ENCODE data around the gene GJB6.

GJB6 gene

DNA sequence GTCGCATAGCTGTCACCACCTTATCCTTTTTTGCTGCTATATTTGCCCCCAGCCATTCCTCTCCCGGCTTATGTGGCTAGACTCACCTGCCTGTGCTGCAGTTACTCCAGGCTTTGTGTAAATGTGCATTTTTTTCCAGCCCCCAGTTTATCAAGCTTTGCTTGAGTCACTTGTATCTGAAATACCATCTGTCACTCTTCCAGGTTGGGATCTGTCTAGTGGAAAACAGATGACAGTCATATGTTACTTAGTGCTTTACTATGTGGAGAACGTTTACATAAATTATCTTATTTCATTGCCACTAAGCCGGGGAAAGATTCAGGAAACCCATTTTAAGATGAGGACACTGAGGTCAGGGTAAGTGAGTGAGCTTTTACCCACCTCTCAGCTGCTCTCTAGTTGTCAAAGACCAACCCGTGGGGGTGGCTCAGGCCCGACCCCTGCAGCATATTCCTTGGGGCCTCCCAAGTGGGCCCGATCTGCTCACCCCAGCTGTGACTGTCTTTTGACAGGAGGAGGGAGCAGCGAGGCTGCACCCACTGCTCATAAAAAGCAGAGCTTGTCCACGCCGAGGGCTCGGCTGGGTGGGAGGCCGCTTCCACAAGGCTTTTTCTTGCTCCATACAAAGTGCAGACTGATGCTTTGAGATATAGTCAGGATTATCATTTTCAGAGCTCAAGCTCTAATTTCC, 46.6 kb downstream of the GJB6 start:
- DNase-seq (ENCODE audit: low read depth) = no peak

DNA sequence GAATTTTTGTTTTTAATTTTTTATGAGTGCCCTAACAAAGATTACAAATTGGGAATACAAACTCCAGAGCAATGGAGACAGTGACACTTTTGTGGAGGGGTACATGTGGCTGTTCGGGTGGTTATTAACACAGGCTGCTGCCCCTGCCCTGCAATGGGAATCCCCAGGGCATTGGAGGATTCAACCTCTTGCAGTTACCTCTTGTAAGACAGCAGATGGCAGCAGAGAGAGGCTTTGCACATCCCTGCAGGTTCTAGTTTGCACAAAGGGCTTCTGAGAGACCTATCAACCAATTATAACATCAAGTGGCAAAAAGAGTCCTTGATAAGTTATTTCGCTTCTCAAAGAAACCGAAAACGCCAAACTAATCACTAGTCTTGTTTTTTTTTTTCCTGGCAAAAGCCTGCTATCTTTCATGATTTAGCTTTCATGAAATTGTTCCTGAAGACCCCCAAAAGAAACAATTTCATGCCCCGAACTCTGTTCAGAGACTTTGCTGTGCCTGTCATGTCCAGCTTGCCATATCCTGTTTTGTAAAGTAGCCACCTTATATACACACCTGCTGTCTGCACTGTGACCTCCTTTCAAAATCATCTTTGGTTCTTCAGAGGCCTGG, 49.8 kb downstream of the GJB6 start:
- DNase-seq (ENCODE audit: low read depth) = no peak

DNA sequence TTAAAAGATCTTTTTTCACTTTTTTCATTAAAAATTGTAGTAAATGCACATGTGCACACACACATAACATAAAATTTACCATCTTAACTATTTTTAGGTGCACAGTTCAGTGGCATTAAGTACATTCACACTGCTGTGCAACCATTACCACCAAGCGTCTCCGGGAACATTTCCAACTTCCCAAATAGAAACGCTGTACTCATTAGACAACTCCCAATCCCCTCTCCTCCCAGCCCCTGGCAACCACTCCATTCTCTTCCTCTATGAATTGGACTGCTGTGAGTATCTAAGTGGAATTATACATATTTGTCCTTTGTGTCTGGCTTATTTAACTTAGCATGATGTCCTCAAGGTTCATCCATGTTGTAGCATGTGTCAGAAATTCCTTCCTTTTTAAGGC, 50.9 kb downstream of the GJB6 start:
- DNase-seq (ENCODE audit: low read depth) = no peak

DNA sequence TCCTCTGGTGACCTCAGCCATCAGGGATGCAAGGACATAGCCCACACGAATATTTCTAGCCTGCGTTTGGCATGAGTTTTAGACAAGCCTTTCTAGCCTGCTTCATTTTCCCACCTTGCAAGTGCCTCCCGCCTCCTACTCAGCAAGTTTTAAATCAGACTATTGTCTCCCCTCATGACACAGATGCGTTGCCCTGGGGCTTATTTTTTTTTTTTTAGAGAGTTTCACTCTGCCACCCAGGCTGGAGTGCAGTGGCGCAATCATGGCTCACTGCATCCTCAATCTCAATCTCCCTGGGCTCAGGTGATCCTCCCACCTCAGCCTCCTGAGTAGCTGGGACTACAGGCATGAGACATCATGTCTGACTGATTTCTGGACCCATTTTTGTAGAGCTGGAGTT, 54.0 kb downstream of the GJB6 start:
- no peak for DNase-seq (ENCODE audit: low read depth)

DNA sequence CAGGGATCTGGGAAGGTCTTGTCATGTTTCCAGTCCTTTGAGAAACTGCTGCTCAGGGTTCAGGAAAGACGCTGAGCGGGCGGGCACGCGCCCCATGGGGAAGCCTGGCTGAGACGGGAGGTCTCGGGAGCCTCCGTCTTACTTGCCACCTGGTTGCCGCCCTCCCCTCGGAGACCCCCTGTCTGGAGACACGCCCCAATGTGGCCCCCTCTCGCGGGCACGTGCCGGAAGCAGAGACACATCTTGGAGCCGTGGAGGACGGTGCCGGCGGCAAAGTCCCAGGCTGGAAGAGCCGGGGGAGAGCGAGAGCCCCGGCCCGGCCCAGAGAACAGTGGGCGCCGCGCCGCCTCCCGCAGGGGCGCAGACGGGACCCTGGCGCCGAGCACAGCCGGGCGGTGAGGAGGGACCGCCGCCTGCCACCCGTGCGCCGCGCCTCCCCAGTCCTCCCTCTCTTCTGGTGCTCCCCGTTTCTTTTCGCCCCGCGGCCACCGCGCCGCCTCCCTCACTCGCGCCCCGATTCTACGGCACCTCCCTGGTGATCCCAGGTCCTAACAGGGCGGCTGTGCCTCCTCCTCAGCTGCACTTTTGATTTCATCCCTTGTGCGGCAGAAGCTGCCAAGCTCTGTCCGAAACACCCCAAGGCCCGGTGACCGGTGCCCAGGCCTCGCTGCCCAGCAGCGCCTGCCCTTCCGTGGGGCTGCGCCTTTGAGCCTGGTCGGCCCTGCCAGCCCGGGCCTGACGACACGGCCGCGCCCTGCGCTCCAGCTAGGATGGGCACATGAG, 54.9 kb downstream of the GJB6 start:
- no peak for DNase-seq (ENCODE audit: low read depth)

DNA sequence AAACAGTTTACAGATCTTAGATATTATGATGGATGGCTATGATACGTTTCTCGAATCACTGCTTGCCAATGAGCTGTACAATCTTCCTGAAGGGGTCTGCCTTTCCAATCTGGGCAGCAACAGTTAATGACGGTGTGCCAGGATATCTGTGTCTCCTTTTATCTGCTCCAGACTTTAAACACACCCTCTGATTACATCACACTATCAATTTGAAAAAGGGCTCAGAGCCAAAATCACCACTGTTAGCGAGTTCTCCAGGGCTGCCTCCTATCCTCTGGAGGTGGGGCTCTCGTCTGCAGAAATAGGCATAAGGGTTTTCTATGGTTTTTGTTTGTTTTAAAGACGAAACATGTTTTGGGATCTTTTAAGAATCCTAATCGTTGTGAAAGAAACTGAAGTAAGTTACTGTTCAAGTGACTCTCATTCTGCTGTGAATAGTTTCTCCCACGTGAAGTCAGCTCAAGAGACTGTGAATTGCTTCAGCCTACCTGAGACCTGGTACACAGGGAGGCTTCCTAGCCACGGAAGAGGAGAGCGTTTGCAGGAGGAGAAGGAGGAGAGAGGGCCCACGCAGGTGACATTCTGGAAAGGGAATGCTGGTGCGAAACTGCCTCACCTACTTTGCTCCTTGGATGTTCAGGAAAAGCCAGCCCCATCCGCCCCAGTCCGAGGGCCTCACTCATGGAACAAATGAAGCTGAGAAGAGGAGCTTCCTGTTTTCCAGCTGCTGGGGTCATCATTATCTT, 56.0 kb downstream of the GJB6 start:
- DNase-seq (ENCODE audit: low read depth) = no peak

DNA sequence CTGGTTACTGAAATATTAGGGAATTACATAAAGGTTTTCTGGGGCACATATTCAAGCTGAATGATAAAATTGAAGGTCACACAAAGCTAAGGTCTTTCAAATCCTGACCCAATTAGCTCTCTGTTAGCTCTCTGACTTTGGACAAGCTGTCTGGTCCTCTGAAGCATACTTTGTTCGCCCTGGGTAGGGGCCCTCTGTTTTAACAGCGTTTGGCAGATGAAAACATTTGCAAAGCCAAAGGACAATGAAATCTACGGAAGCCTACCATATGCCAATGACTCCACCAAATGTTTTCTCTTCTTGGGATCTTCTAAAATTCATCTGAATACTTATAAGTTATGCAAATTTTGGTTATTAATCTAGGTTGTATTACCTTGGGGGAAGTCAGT, 56.7 kb downstream of the GJB6 start:
- no peak for DNase-seq (ENCODE audit: low read depth)

DNA sequence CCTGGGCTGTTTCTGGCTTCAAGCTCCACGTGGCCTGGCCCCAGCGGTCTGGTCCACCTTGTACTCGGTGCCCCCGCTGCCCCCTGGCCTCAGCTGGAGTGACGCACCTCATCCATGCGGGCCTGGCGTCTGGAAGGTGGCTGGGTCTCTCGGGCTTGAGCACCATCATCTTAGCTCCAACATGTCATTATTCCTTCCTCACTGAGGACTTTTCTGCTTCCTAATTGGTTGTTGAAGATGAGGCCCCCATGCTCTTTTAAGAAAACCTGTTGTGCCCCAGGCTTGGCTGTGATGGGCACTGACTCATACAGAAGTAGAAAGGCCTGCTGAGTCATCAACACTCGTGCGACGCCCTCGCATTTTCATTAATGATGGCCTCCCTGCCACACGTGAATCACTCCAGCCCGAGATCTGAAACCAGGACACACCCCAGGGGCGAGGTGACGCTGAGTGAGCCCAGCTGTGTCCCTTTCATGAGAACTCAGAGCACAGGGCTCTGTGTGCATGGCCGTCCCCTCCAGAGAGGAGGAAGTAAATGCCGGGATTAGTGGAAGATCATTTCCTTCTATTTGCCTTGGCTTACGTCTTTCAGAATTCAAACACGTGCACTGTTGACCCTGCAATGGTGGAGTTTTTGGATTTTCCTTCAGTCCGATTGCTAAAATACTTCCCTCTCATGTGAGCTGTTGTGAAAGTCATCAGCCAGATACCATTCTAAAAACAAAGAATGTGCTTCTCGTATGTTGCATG, 57.3 kb downstream of the GJB6 start:
- DNase-seq (ENCODE audit: low read depth) = peak; percentile 49

DNA sequence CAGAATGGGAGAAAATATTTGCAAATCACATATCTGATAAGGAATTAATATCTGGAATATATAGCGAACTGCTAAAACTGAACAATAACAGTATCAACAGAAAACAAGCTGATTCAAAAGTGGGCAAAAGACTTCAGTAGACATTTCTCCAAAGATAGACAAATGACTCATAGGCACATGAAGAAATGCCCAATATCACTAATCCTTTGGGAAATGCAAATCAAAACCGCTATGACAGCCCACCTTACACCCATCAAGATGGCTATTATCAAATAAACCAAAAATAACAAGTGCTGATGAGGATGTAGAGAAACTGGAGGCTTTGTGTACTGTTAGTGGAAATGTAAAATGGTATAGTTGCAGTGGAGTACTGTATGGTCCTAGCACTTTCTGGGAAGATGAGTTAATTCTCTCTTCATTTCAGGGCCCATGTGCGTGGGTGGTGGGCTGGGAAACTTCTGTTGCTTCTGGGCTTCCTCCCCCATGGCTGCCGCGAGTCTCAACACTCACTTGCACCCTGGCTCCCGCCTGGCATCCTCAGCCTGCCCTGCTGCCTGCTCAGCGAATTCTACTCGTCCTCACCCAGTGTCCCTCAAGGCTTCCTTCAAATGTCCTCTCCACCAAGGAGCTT, 58.9 kb downstream of the GJB6 start:
- no peak for DNase-seq (ENCODE audit: low read depth)
